A204.1 (cell line): ENCODE results near the gene TXNRD2.
"Not testable (repeated sequence)": the region's sequence is repeated elsewhere in the genome, so short reads cannot be mapped to it uniquely, and the experiment has no call there.

Experiments used
- FAIRE-seq: peaks from 2 replicates; lab custom pipeline; 2012; peaks lifted over from hg19 to GRCh38; lab: Jason Lieb, UNC

The TXNRD2 gene

GRCh38 chr22:19886605-19887255 is 54.9 kb downstream of the TXNRD2 start:
- no peak for FAIRE-seq

GRCh38 chr22:19885841-19886592 is 55.6 kb downstream of the TXNRD2 start:
- no peak for FAIRE-seq

- no peak for FAIRE-seq
Observed at GRCh38 chr22:19884954-19885751, 56.5 kb downstream of the TXNRD2 start.

- no peak for FAIRE-seq
Observed at GRCh38 chr22:19884161-19884953, 57.3 kb downstream of the TXNRD2 start.

- FAIRE-seq, result not testable (repeated sequence)
Observed at GRCh38 chr22:19883446-19883845, 58.2 kb downstream of the TXNRD2 start.

GRCh38 chr22:19882446-19883381 is 58.9 kb downstream of the TXNRD2 start:
- no peak for FAIRE-seq

- FAIRE-seq, result no peak
Observed at GRCh38 chr22:19880786-19881569, 60.6 kb downstream of the TXNRD2 start.

GRCh38 chr22:19879992-19880785 is 61.4 kb downstream of the TXNRD2 start:
- FAIRE-seq, result no peak

GRCh38 chr22:19879643-19879991 is 62.0 kb downstream of the TXNRD2 start:
- no peak for FAIRE-seq

- FAIRE-seq, result no peak
Observed at GRCh38 chr22:19879246-19879570, 62.4 kb downstream of the TXNRD2 start.

- no peak for FAIRE-seq
Observed at GRCh38 chr22:19878461-19879245, 63.0 kb downstream of the TXNRD2 start.

GRCh38 chr22:19877626-19878339 is 63.8 kb downstream of the TXNRD2 start:
- FAIRE-seq, result no peak

GRCh38 chr22:19876941-19877625 is 64.5 kb downstream of the TXNRD2 start:
- no peak for FAIRE-seq

- no peak for FAIRE-seq
Observed at GRCh38 chr22:19876314-19876940, 65.2 kb downstream of the TXNRD2 start.

- FAIRE-seq, result no peak
Observed at GRCh38 chr22:19875531-19876313, 65.9 kb downstream of the TXNRD2 start.

GRCh38 chr22:19875061-19875530 is 66.5 kb downstream of the TXNRD2 start:
- FAIRE-seq, result no peak
